OCI-LY7 (cell line): ENCODE measurements around the gene DVL1.

Source experiments
- CTCF ChIP-seq: fragments of 200-600 bp; sonication (generic); conservative IDR thresholded peaks from 2 replicates; pipeline ENCODE4 v1.5.1; 2014; ENCODE audit warnings: mild to moderate bottlenecking, antibody characterized with exemption, low read length, moderate library complexity, mixed read lengths
- EZH2phosphoT487 ChIP-seq: fragments of 200-600 bp; sonication (generic); IDR thresholded peaks from 2 replicates; pipeline ENCODE4 v1.6.1; 2018; ENCODE audit warnings: low read depth, borderline replicate concordance, mild to moderate bottlenecking, mixed run types, antibody characterized with exemption, low read length, moderate library complexity, mixed read lengths

GRCh38 chr1:1306661-1307260, 42.5 kb downstream of the DVL1 start:
- TF ChIP-seq CTCF (no peak), EZH2phosphoT487 (no peak)
